Left ventricle myocardium superior (tissue), 1 donor: ENCODE data around the gene STK17B. TPM values are rescaled to one million over a fixed set of nuclear protein-coding genes. Genes with fewer than 3 reads are reported as not detected.
"Not testable (repeated sequence)": the region's sequence is repeated elsewhere in the genome, so short reads cannot be mapped to it uniquely, and the experiment has no call there.

Source experiments
- ATAC-seq: fragments of 200-7000 bp; cut with Tn5 transposase; one replicate; pipeline ENCODE4 v1.9.1; 2020; ENCODE audit warnings: mild to moderate bottlenecking, moderate library complexity
- DNase-seq: peaks from one replicate; pipeline ENCODE4 v3.0.0-alpha.2; 2020
- intact Hi-C: fragments of 100-400 bp; cut with micrococcal nuclease; formaldehyde crosslinking; loops from one replicate; pipeline ENCODE4 v1.11.0; 2022
- long read RNA-seq: library from polyadenylated mRNA; unstranded; transcript quantifications from one replicate; pipeline ENCODE4 v2.0.0, GENCODE V29; 2021
- total RNA-seq: library from RNA; stranded (reverse); fragmentation: NEBNext Ultra II Directional; extraction: Animal tissue kit (Norgen Biotek cat#: 25700); gene quantifications from one replicate; pipeline ENCODE4 v1.2.1, GENCODE V29; 2021
- donor health status: DM: no; HTN: yes; CAD: no; lungs with severe emphysema.

Gene STK17B
- 7.2 TPM for total RNA-seq
- long read RNA-seq, full-length matches to known transcripts, result 3 of 4 reads
- long read RNA-seq, partial matches to known transcripts, result 0 of 4 reads
- long read RNA-seq, other reads (novel, unspliced or antisense), result 1 of 4 reads

DNA sequence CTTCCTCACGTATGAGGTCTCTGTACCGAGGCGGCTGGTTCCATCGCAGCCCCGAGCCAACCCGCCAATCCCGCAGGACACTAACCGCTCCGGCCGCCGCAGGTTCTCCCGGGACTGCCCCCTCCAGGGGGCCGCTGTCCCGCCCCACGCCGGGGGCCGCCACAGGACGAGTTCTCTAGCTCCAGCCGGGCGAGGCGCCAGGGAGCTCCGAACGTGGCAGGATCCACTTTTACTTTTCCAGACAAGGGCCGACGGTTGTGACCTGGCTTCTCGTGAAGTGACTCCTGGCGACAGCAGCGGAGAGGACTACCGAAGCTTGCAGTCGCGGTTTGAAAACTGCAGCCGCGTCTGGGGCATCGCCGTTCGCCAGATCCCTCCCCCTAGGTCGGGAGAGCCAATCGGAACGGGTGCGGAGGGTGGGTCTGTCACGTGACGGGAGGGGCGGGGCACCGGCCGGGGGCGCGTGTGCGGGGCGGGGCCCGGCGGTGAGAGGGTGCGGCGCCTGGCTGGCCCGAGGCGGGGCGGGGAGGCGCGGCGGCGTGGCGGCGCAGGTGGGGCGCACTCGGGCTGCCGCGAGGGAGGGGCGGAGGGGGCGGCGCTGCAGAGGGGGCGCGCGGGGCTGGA lies at the start of gene STK17B:
STK17B (minus strand) TSS at position 331 of the 624 bp plus-strand sequence. CDS start 8,195 bp downstream, outside the sequence.
- peak; percentile 99 for ATAC-seq
- DNase-seq, result peak; percentile 96
- intact Hi-C loops, result no loop called here

DNA sequence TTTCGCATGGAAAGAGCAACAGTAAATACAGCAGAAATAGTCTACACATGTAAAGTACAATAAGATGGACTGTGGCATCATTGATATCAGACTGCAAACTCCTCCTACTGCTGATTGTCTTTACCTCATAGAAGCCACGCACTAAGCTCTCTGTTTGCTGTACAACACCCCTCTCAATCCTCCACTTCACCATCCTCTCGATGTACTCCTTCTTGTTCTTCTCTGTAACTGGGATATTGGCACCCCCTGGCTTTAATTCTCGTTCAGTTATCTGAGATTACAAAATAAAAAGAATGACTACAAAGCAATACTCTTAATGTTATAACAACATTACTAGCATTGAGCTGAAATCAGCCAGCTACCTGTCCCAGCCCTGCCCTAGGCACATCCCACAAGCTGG lies 49.3 kb upstream of the STK17B start:
- intact Hi-C loops, result no loop called here
- DNase-seq (no peak), ATAC-seq (no peak)

DNA sequence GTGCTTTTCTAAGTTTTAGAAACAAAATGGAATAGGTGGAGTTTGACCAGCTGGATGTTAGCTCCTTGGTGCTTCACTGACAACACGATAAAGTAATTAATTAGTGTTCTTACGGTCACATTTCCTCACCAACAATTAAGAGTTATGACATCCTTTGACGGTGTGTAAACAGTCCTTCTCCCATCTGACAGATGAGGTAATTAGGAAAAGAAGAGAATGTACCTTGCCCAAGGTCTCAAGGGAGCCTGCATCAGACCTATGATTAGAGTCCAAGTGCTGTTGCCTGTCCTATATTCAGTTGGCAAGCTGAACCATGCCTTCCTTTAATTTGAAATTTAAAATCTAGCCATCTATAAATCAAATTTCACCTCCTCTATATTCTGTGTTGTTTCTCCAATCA lies 48.3 kb upstream of the STK17B start:
- no peak for ATAC-seq
- no peak for DNase-seq
- intact Hi-C loops, result no loop called here

DNA sequence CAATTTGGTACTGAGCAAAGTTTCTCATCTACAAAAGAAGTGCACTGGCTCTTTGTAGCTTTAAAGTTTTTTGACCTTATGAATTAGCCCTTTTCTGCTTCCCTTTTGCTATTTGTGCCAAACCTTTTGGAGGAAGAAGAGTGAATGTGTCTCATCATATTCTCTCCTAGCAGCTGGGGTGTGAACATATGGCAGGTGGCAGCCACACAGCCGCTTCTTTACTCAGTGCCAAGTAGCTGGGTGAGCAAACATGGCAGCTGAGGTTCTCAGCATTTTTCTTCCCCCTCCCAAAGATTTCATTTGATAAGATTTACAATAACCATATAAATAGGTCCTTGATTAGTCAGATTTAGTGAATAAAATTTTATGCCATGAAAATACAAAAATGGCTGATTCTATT lies 46.7 kb upstream of the STK17B start:
- no peak for ATAC-seq
- intact Hi-C loops, result no loop called here

DNA sequence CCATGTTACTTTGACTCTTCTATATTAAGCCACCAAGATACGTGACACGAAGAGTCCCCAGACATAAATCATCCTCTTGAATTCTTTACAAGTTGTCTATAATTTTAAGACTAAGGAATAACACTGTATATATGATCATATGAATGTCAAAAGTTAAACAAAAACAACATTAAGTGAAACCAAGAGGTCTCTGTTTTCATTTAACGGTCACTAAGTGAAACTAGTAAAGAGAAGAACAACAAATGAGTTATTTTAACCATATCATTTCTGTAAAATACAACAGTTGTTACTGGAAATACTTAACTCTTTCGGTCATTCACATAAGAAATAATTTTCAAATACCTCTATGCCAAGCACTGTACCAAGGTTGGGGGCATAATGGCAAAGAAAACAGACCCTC lies 45.7 kb upstream of the STK17B start:
- ATAC-seq, result no peak
- intact Hi-C loops, result no loop called here
- DNase-seq, result no peak

More for the DNA sequence above, 46.7 kb upstream of the STK17B start:
- DNase-seq, result no peak

DNA sequence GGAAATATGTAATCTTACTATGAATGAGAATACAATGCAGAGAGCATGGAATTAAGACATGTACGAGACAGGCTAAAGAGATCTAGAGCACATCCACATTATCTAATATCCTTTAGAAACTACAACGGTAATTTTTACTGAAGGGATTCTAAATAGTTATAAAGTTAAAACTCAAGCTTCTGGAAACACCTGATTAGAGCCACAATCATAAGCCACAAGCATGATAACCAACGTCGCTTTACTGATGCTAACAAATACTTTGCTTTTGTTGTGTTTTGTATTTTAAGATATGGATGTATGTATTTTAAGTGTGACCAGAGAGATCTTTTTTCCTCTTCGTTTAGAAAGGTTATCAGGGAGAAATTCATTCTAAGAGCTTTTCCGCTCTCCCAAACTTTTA lies 44.0 kb upstream of the STK17B start:
- intact Hi-C loops, result no loop called here
- ATAC-seq (no peak), DNase-seq (no peak)

DNA sequence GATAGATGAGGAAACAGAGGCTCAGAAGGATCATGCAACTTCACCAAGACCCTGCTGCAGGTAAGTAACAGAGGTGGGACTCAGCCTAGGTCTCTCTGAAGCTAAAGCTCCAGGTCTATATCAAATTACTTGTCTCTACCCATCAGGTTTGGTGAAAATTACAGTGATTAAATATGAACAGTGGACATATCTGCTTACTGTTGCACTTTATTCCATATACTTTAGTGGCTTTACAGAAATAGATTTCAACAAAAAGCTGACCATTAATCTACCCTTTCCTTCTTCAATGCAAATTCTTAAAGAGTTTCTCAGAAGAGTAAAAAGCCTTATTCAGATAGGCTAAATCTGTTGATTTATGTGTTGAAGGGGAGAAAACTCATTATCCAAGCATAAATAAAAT lies 42.8 kb upstream of the STK17B start:
- intact Hi-C loops, result no loop called here
- ATAC-seq (no peak), DNase-seq (no peak)

DNA sequence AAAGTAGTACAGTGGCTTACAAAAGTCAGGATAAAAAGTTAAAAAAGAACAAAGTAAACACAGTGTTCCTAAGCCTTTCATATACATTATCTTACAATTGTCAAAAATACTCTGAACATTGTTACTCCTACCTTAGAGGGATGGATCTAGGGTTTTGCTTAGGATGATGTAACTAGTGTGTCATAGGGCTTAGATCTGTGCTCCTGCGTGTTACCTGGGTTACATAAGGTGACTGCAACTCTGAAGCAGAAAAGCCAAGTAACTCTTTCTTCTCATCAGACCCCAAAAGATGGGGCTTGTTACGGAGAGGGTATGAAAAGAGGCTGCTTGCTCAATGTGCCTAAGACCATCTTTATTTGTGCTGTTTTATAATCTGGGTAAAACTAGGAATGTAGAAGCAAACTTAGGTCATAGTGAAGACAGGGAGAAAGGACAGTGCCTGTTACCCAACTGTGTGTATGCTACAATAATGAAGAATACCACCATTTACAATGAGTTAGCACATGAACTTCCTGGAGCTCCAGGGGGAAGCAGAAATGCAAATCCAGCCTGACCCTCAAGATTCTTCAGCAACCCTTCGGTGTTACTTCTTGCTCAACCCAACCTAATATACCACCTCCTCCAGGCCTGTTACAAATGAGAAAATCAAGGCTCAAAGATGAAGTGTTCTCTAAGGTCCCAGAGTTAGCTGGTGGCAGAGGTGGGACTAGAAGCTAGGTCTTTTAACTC lies 42.0 kb upstream of the STK17B start:
- intact Hi-C loops, result no loop called here
- DNase-seq, result no peak
- ATAC-seq, result no peak

DNA sequence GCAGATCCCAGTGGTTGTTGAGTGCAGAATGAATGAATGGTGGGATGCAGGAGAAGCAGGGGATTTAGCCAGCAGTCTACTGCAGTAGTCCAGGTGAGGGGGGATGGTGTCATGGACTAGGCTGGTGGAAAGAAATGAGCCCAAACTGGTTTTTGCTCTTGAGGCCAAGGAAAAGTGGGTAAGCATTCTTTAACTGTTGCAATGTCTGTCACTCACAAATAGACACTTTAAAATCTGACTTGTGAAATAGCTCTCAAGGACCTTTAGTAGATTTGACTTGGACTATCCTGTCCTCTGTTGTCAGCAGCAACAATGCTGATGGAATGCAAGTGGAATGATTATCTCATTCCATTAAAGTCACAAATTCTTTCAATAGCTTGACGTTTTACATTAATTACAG lies 37.5 kb upstream of the STK17B start:
- ATAC-seq (no peak), DNase-seq (no peak)
- intact Hi-C loops, result no loop called here

DNA sequence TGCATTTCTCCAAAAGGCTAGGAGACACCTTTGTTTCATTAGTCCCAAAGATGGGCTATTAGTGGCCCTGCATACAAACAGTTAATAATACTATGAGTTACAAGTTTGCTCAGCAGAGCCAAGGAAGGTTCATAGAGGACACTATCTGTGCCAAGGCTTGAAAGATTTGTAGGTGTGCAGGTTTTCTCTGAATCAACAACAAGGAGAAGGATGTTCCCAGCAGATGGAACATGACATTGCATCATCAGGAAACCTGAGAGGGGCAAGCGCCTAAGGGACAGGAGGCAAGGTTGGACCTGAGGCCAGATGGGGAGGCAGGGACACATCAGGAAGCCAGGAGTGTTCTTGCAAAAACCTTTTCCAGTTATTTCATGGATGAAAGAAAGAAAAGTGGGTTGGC lies 35.4 kb upstream of the STK17B start:
- DNase-seq, result no peak
- no peak for ATAC-seq
- intact Hi-C loops, result no loop called here

DNA sequence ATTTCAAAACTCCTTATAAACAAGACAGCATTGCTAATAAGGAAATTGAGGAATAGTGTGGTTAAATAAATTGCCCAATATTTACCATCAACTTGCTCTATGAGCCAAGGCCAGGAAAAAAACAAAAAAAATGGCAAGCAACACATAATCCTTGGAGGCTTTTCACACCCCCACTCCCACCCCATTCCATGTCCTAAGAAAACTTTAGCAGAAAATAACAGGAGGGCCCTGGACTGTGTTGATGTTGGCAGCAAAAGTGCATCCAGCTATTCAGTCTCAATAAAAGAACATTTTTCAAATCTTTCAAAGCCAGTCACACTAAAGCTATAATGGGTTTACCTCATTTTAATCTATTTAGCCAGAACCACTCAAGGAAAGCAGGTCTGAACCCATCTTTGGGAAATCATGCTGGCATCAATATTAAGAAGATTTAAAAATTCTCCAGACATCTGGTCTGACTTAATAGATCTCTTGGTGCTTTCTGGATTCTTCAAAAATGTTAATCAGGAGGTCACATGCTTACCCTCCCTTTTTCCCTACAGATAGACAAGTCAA lies 34.6 kb upstream of the STK17B start:
- intact Hi-C loops, result no loop called here
- ATAC-seq, result peak; percentile 80
- DNase-seq, result no peak

DNA sequence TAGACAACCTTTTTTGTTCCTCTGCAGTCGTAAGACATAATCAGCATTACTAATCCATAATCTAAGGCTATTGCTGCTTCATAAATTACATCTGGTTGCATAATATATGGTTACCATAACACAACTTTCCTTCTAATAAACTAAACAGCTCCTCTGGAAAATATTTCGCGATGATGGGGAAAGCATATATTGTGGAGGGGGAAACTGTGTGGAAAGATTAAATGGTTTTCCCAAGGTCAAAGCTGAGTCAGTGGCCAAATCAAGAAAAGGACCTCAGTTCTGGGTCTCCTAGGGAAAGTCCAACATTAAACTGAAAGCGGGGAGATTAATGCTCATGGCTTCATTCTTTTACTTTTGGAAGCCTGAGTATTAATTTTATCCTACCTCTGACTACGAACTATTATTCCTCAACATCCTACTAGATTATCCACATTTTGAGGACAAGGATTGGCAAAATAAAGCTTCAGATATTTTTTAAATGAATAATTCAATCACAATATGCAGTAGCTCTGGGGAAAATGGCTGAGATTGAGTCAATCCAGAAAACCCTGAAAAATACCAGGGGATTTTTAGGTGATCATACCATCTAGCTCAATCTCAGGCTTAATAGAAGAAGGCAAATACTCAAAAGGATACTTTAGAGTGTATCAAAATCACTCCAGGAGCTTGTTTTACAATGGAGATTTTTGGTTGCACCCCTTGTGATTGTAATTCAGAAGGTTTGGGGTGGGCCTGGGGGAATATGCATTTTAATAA lies 33.8 kb upstream of the STK17B start:
- ATAC-seq (no peak), DNase-seq (no peak)
- intact Hi-C loops, result no loop called here

DNA sequence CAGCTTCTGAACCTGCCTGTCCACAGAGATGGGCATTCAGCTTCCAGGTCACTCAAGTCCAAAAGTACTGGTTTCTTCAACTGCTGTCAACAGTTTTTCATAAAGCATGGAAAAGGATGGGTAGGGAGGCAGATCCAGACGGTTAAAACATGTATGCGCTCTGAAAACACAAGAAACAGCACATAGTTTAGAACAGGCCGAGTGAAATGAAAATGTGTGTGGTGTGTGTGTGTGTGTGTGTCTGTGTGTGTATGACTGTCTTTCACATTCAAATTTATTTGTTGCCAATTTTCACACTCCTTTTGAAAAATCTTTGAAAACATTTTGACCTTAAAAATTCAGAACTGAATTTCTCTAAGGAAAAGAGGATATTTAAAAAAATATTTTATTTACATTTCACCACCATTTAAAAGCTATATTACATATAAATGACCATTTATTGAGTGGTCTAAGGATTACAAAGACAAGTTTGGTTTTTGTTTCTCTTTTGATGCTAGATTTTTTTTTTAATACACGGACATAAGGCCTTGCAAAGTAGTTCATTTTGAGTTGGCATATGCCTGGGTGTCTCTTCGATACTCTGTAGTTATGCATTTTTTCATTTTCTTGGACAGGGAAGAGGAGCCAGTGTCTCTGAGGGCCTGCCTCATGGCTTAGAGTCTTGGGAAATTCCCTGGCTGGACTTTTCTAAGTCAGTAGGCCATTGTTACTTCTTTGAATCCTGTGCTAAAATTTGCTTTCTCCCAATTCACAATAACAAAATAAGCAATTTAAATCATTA lies 30.0 kb upstream of the STK17B start:
- ATAC-seq (peak; percentile 49), DNase-seq (no peak)
- intact Hi-C loops, result no loop called here

DNA sequence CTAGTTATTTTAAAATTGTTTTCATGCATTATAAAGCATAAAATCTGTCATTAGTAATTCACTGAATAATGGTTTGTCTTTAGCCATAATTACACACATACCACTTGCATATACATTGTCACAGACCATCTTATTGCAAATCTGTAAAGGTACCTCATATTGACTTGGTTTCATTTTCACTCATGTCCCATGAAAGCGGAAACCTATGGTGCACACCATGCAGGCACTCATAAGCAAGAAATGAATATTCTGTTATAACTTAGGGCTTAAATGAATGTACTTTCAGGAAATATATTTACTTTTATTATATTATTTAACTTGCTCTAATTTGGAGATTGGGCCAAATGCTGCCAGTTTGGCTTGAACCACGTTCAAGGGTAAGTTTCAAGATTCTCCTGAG lies 29.2 kb upstream of the STK17B start:
- ATAC-seq, result no peak
- intact Hi-C loops, result no loop called here
- DNase-seq, result no peak

DNA sequence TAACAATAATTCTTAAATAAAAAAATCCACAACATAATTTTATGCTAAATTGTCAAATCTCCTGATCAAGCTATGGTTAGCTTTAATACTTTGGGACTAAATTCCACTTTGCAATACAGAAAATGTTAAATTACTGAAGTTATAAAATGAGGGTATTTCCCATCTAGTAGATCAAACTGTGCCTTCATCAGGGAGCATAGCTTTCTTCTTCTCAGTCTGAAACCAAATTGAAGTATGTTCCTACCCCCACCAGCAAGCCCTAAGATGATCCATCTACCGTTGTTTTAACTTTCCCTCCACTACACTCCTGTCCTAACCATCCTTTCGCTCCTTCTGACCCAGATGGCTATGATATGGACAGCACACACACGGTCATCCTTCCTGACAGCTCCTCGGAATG lies 24.4 kb upstream of the STK17B start:
- intact Hi-C loops, result no loop called here

DNA sequence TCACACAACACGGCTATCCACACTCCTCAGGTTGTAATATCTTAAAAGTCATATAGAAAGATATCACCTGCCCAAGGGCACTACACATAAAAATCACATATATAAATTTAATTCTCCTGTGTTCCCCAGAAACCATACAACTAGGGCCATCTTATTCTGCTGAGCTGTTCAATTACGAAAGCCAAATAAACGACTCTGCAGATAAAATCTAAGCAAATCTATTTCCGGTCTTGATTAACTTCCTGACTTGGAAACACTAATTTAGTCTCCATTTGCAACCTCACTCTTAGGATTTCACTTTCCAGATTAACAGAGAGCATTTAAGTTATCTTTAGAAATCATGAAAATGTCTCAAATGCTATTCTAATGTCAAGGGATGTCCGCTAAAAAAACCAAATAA lies 23.9 kb upstream of the STK17B start:
- intact Hi-C loops, result no loop called here
- DNase-seq (no peak), ATAC-seq (no peak)

More for the DNA sequence above, 24.4 kb upstream of the STK17B start:
- no peak for DNase-seq
- no peak for ATAC-seq

DNA sequence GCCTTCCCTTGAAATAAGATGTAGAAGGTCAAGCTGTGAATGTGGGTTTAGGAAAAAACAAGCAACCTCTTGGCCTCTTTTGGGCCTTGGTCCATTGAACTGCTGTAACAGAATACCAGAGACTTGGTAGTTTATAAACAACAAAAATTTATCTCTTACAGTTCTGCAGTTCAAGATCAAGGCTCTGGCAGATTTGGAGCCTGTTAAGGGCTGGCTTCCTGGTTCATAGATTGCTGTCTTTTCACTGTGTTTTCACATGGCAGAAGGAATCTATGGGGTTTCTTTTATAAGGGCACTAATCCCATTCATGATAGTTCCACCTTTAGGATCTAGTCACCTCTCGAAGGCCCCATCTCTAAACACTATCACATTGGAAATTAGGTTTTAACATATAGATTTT lies 20.2 kb upstream of the STK17B start:
- intact Hi-C loops, result no loop called here
- ATAC-seq (no peak), DNase-seq (no peak)

DNA sequence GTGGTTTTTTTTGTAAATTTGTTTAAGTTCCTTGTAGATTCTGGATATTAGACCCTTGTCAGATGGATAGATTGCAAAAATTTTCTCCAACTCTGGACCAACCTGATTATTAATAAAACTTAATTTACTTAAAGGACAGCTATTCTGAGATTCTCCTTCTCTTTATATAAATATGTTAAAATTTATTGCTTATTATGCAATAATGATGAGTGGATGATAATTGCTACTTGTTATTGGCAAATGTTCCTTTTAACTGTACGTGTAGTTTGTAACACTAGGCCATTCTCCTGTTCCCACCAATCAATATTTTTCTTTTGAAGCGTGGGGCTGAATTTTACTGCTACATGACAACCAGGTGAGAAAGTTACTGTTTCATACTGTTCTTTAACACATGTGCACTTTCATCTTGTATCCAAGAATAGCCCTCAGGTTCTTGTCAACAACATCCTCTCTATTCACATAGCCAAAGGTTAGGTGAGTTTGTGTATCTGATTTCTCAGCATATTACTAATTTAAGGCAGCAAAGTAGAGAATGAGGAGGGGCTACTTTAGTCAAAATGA lies 16.6 kb upstream of the STK17B start:
- DNase-seq (no peak), ATAC-seq (no peak)
- intact Hi-C loops, result no loop called here

DNA sequence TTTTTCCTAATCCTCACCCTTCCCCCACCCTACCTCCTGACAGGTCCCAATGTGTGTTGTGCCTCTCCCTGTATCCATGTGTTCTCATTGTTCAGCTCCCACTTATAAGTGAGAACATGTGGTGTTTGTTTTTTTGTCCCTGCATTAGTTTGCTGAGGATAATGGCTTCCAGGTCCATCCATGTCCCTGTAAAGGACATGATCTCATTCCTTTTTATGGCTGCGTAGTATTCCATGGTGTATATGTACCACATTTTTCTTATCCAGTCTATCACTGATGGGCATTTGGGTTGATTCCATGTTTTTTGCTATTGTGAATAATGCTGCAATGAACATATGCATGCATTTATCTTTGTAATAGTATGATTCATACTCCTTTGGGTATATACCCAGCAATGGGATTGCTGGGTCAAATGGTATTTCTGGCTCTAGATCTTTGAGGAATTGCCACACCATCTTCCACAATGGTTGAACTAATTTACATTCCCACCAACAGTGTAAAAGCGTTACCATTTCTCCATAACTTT lies 15.9 kb upstream of the STK17B start:
- ATAC-seq, intact Hi-C loops, DNase-seq: not testable (repeated sequence)
